Panc1 (cell line): ENCODE measurements around the gene OR5D13. TPM values are rescaled to one million over a fixed set of nuclear protein-coding genes. Genes with fewer than 3 reads are reported as not detected.

Experiments
- ATAC-seq: fragments of 200-7000 bp; cut with Tn5 transposase; 2 replicates; pipeline ENCODE4 v1.9.1; 2020; ENCODE audit warnings: mild to moderate bottlenecking, moderate library complexity
- BruUV-seq: library from RNA; stranded (reverse); fragments of 400-500 nt; replicated peaks from 2 replicates; lab custom pipeline; 2021; lab: Mats Ljungman, UMichigan
- CTCF ChIA-PET: fragments of 300-600 bp; sonication (Branson Sonifier 250); formaldehyde crosslinking; loops from one replicate; lab custom pipeline; 2022; ENCODE audit warnings: antibody characterized with exemption; lab: Charles Lee
- POLR2A ChIA-PET: fragments of 300-600 bp; sonication (Branson Sonifier 250); formaldehyde crosslinking; loops from one replicate; lab custom pipeline; 2022; ENCODE audit warnings: antibody characterized with exemption; lab: Charles Lee
- DNase-seq: peaks from one replicate; pipeline ENCODE4 v3.0.0-alpha.2; 2010; ENCODE audit warnings: low read depth, low spot score
- H3K27ac ChIP-seq: 2 replicates; pipeline ENCODE4 v1.5.1; 2011; ENCODE audit warnings: mild to moderate bottlenecking, low read length, inconsistent platforms
- H3K27me3 ChIP-seq: fragments of 200-500 bp; sonication (Bioruptor generic); 2 replicates; pipeline ENCODE4 v1.6.0; 2014; ENCODE audit warnings: low read length, inconsistent platforms; ENCODE audit not compliant: control insufficient read depth, insufficient read depth
- H3K36me3 ChIP-seq: fragments of 200-500 bp; sonication (Bioruptor generic); 2 replicates; pipeline ENCODE4 v1.5.1; 2014; ENCODE audit warnings: inconsistent platforms, mild to moderate bottlenecking, low read length, moderate library complexity; ENCODE audit not compliant: control insufficient read depth, insufficient read depth
- H3K4me1 ChIP-seq: 2 replicates; pipeline ENCODE4 v1.5.1; 2011; ENCODE audit warnings: inconsistent platforms, mild to moderate bottlenecking, low read length, moderate library complexity; ENCODE audit not compliant: control insufficient read depth, insufficient read depth
- H3K4me3 ChIP-seq, 2 experiments: 2 replicates each; pipeline ENCODE4 v1.5.1; 2011 to 2012; ENCODE audit warnings: low read depth in 2 of 2, low read length in 2 of 2, mild to moderate bottlenecking in 2 of 2, inconsistent platforms in 1 of 2, moderate library complexity in 1 of 2
- H3K9me3 ChIP-seq: fragments of 200-500 bp; sonication (Bioruptor generic); 2 replicates; pipeline ENCODE4 v1.5.1; 2014; ENCODE audit warnings: low read depth, mild to moderate bottlenecking, inconsistent platforms, low read length, moderate library complexity; ENCODE audit not compliant: control insufficient read depth, insufficient read depth
- CTCF ChIP-seq: fragments of 450-650 bp; IDR thresholded peaks from 2 replicates; pipeline ENCODE4 v1.5.1; 2017; ENCODE audit warnings: mild to moderate bottlenecking
- POLR2AphosphoS5 ChIP-seq: IDR thresholded peaks from 2 replicates; pipeline ENCODE4 v1.6.1; 2012; ENCODE audit warnings: mild to moderate bottlenecking, low read depth, low read length, moderate library complexity
- REST ChIP-seq, 2 experiments: IDR thresholded peaks; 2 replicates each; pipeline ENCODE4 v1.6.1; 2011 to 2012; ENCODE audit warnings: low read depth in 2 of 2, control low read depth in 1 of 2, low read length in 1 of 2, mild to moderate bottlenecking in 1 of 2, moderate library complexity in 1 of 2; ENCODE audit not compliant: insufficient read depth in 1 of 2
- SIN3A ChIP-seq: IDR thresholded peaks from 2 replicates; pipeline ENCODE4 v1.6.1; 2012; ENCODE audit warnings: low read depth, mild to moderate bottlenecking, low read length, moderate library complexity, borderline replicate concordance; ENCODE audit not compliant: insufficient read depth
- TCF7L2 ChIP-seq: IDR thresholded peaks from 2 replicates; pipeline ENCODE4 v1.6.1; 2011; ENCODE audit warnings: mild to moderate bottlenecking, low read depth, low read length, inconsistent platforms
- in situ Hi-C: cut with HindIII; loops from 2 replicates; pipeline ENCODE4 v1.10.0; 2016; ENCODE audit warnings: low sequenced_read_pairs, low pct_unique_long_range_greater_than_20kb
- intact Hi-C: fragments of 100-400 bp; cut with micrococcal nuclease; formaldehyde crosslinking; loops from one replicate; pipeline ENCODE4 v1.10.0; 2022; ENCODE audit not compliant: unreplicated experiment
- total RNA-seq: library from RNA; stranded (reverse); gene quantifications from one replicate; pipeline ENCODE4 v1.2.1, GENCODE V29; 2021; ENCODE audit not compliant: unreplicated experiment

Gene OR5D13
- total RNA-seq, 1 experiment from 2014 or later, result not detected

GRCh38 chr11:55793321-55793720 lies 20.1 kb downstream of the OR5D13 start:
- no TSS peak for BruUV-seq
- H3K4me3 ChIP-seq, result no peak overlapping the region
- POLR2A ChIA-PET, result no interaction called here
- no peak for DNase-seq
- TF ChIP-seq POLR2AphosphoS5 (no peak), CTCF (no peak)
- H3K9me3 ChIP-seq, result no peaks in the 10 kb centered on the region
- H3K4me1 ChIP-seq, result no peaks in the 10 kb centered on the region
- in situ Hi-C loops (no loop called here), intact Hi-C loops (no loop called here)
- CTCF ChIA-PET, result no interaction called here
- no peaks in the 10 kb centered on the region for H3K36me3 ChIP-seq
- no peak overlapping the region for H3K27ac ChIP-seq
- H3K27me3 ChIP-seq, result no peaks in the 10 kb centered on the region
- ATAC-seq, result no peak

- ChIA-PET CTCF (no interaction called here), POLR2A (no interaction called here)
- DNase-seq (no peak), ATAC-seq (no peak)
- Histone ChIP-seq H3K9me3 (no peaks in the 10 kb centered on the region), H3K27ac (no peak within 1 kb of the TSS), H3K4me3 (no peak within 1 kb of the TSS), H3K27me3 (no peaks in the 10 kb centered on the region), H3K4me1 (no peaks in the 10 kb centered on the region), H3K36me3 (no peaks in the 10 kb centered on the region)
- in situ Hi-C loops, result no loop called here
- TF ChIP-seq POLR2AphosphoS5 (no peak), SIN3A (no peak), REST (IDR thresholded peaks at IDR 0.05; ENCODE audit: insufficient read depth in 1 of 2, low read depth in 2 of 2, low read length in 1 of 2) (no peak), TCF7L2 (no peak), CTCF (no peak)
- intact Hi-C loops, result no loop called here
- BruUV-seq, result no TSS peak
Measured at GRCh38 chr11:55795256-55795655, 22.0 kb downstream of the OR5D13 start, which contains the start of gene OR5D14. Gene OR5D14, plus strand, starts transcription at chr11:55795556. Its CDS starts 0 bp downstream, at chr11:55795556.
